ENCODE results near the gene FALEC.
"Not testable (repeated sequence)": the region's sequence is repeated elsewhere in the genome, so short reads cannot be mapped to it uniquely, and the experiment has no call there.

Gene FALEC

GRCh38 chr1:150563340-150564038 is 47.9 kb downstream of the FALEC start:
- Histone ChIP-seq H3K27me3 (ENCODE audit: control insufficient read depth in 1 of 2, insufficient read depth in 1 of 2, low read length in 2 of 2) (no peaks in the 10 kb centered on the region), H3K9me3 (ENCODE audit: control insufficient read depth, low read length) (no peaks in the 10 kb centered on the region), H2BK5ac (ENCODE audit: low read depth, low read length, poor library complexity, severe bottlenecking) (peak overlapping the region; percentile 32), H3K27ac (ENCODE audit: low read length, poor library complexity, severe bottlenecking) (peak overlapping the region; percentile 100), H2BK120ac (ENCODE audit: low read depth, low read length) (peak overlapping the region; percentile 0), H2AK5ac (ENCODE audit: low read length, severe bottlenecking) (peak overlapping the region; percentile 99), H3K4me2 (ENCODE audit: low read length, poor library complexity, severe bottlenecking) (no peak overlapping the region), H3K23ac (ENCODE audit: low read length in 2 of 2) (no peak overlapping the region), H3K36me3 (ENCODE audit: control insufficient read depth in 1 of 2, insufficient read depth in 2 of 2, low read depth in 1 of 2, low read length in 2 of 2) (peaks cover 10 to 12% of the 10 kb centered on the region in 2 experiments), H2BK12ac (ENCODE audit: low read length in 2 of 2) (peak overlapping the region; percentile 41 to 94), H3K4me1 (ENCODE audit: control insufficient read depth, insufficient read depth, low read depth, low read length) (peaks cover 64% of the 10 kb centered on the region), H3K4me3 (ENCODE audit: insufficient read depth in 1 of 2, low read depth in 1 of 2, low read length in 2 of 2) (peak overlapping the region in 1 of 2 experiments; percentile 41), H3K4ac (ENCODE audit: low read depth in 1 of 2, low read length in 2 of 2) (peak overlapping the region; percentile 93 to 97), H3K14ac (ENCODE audit: low read length in 2 of 2) (no peak overlapping the region), H4K91ac (ENCODE audit: low read length) (peak overlapping the region; percentile 61), H4K8ac (ENCODE audit: low read length) (peak overlapping the region; percentile 72), H3K79me1 (replicated peaks; ENCODE audit: low read length, poor library complexity, severe bottlenecking) (peaks cover 17% of the 10 kb centered on the region), H2BK15ac (ENCODE audit: low read depth, poor library complexity, severe bottlenecking) (peak overlapping the region; percentile 80), H3K9ac (ENCODE audit: low read length) (peak overlapping the region; percentile 98), H3K18ac (ENCODE audit: low read depth in 1 of 2, low read length in 2 of 2) (peak overlapping the region; percentile 67 to 92), H2AFZ (ENCODE audit: low read depth, low read length) (no peak overlapping the region)
- WGBS = 85% methylated on average over 4 of the region's 4 CpGs
- peak; percentile 56 for DNase-seq

GRCh38 chr1:150564051-150564991 is 48.8 kb downstream of the FALEC start:
- Histone ChIP-seq H4K91ac (ENCODE audit: low read length) (no peak overlapping the region), H3K9ac (ENCODE audit: low read length) (peak overlapping the region; percentile 98), H4K8ac (ENCODE audit: low read length) (peak overlapping the region; percentile 72), H3K79me1 (replicated peaks; ENCODE audit: low read length, poor library complexity, severe bottlenecking) (peaks cover 10% of the 10 kb centered on the region), H2BK15ac (ENCODE audit: low read depth, poor library complexity, severe bottlenecking) (peak overlapping the region; percentile 80), H2BK5ac (ENCODE audit: low read depth, low read length, poor library complexity, severe bottlenecking) (peak overlapping the region; percentile 40), H3K14ac (ENCODE audit: low read length in 2 of 2) (no peak overlapping the region), H3K18ac (ENCODE audit: low read depth in 1 of 2, low read length in 2 of 2) (peak overlapping the region; percentile 67 to 92), H3K4me2 (ENCODE audit: low read length, poor library complexity, severe bottlenecking) (no peak overlapping the region), H3K23ac (ENCODE audit: low read length in 2 of 2) (no peak overlapping the region), H3K27ac (ENCODE audit: low read length, poor library complexity, severe bottlenecking) (peak overlapping the region; percentile 100), H3K4ac (ENCODE audit: low read depth in 1 of 2, low read length in 2 of 2) (peak overlapping the region; percentile 93 to 97), H2BK120ac (ENCODE audit: low read depth, low read length) (peak overlapping the region; percentile 0), H2AK5ac (ENCODE audit: low read length, severe bottlenecking) (peak overlapping the region; percentile 99), H3K36me3 (ENCODE audit: control insufficient read depth in 1 of 2, insufficient read depth in 2 of 2, low read depth in 1 of 2, low read length in 2 of 2) (peaks cover 5 to 9% of the 10 kb centered on the region in 2 experiments), H3K4me3 (ENCODE audit: insufficient read depth in 1 of 2, low read depth in 1 of 2, low read length in 2 of 2) (peak overlapping the region in 1 of 2 experiments; percentile 10), H3K4me1 (ENCODE audit: control insufficient read depth, insufficient read depth, low read depth, low read length) (peaks cover 60% of the 10 kb centered on the region), H3K9me3 (ENCODE audit: control insufficient read depth, low read length) (no peaks in the 10 kb centered on the region), H3K27me3 (ENCODE audit: control insufficient read depth in 1 of 2, insufficient read depth in 1 of 2, low read length in 2 of 2) (no peaks in the 10 kb centered on the region), H2AFZ (ENCODE audit: low read depth, low read length) (no peak overlapping the region), H2BK12ac (ENCODE audit: low read length in 2 of 2) (peak overlapping the region; percentile 16 to 41)
- WGBS = 95% methylated on average over 4 of the region's 5 CpGs
- DNase-seq = peak; percentile 77

GRCh38 chr1:150565240-150565991 is 49.9 kb downstream of the FALEC start:
- Histone ChIP-seq H3K14ac (ENCODE audit: low read length in 2 of 2) (peak overlapping the region in 1 of 2 experiments; percentile 51), H3K27ac (ENCODE audit: low read length, poor library complexity, severe bottlenecking) (peak overlapping the region; percentile 8), H3K4me1 (ENCODE audit: control insufficient read depth, insufficient read depth, low read depth, low read length) (peaks cover 58% of the 10 kb centered on the region), H3K18ac (ENCODE audit: low read depth in 1 of 2, low read length in 2 of 2) (peak overlapping the region in 1 of 2 experiments; percentile 43), H3K9ac (ENCODE audit: low read length) (peak overlapping the region; percentile 98), H2BK15ac (ENCODE audit: low read depth, poor library complexity, severe bottlenecking) (peak overlapping the region; percentile 55)
- H4K91ac ChIP-seq (ENCODE audit: low read length); H2BK12ac ChIP-seq (ENCODE audit: low read length in 2 of 2); H2AK5ac ChIP-seq (ENCODE audit: low read length, severe bottlenecking); H3K79me1 ChIP-seq (replicated peaks; ENCODE audit: low read length, poor library complexity, severe bottlenecking); H3K4ac ChIP-seq (ENCODE audit: low read depth in 1 of 2, low read length in 2 of 2); H3K27me3 ChIP-seq (ENCODE audit: control insufficient read depth in 1 of 2, insufficient read depth in 1 of 2, low read length in 2 of 2); H3K4me2 ChIP-seq (ENCODE audit: low read length, poor library complexity, severe bottlenecking); H3K4me3 ChIP-seq (ENCODE audit: insufficient read depth in 1 of 2, low read depth in 1 of 2, low read length in 2 of 2); H2BK120ac ChIP-seq (ENCODE audit: low read depth, low read length); H2AFZ ChIP-seq (ENCODE audit: low read depth, low read length); H3K23ac ChIP-seq (ENCODE audit: low read length in 2 of 2); H4K8ac ChIP-seq (ENCODE audit: low read length); H3K36me3 ChIP-seq (ENCODE audit: control insufficient read depth in 1 of 2, insufficient read depth in 2 of 2, low read depth in 1 of 2, low read length in 2 of 2); H2BK5ac ChIP-seq (ENCODE audit: low read depth, low read length, poor library complexity, severe bottlenecking); H3K9me3 ChIP-seq (ENCODE audit: control insufficient read depth, low read length): not testable (repeated sequence)
- peak; percentile 69 for DNase-seq
- 97% methylated on average over 12 of the region's 14 CpGs for WGBS
